ENCODE measurements around the gene FGD2.

The FGD2 gene

GRCh38 chr6:37048851-37049757 lies 43.6 kb downstream of the FGD2 start:
- TF ChIP-seq CTCF (IDR thresholded peaks at IDR 0.05; ENCODE audit: borderline replicate concordance, control extremely low read depth, extremely low read depth, insufficient read depth, missing control alignments): no peak
- in situ Hi-C loops (cut with MboI; ENCODE audit: low sequenced_read_pairs, unreplicated experiment): no loop called here
- DNase-seq (ENCODE audit: low spot score): peak; percentile 76

GRCh38 chr6:37049758-37050044 lies 44.2 kb downstream of the FGD2 start:
- in situ Hi-C loops (cut with MboI; ENCODE audit: low sequenced_read_pairs, unreplicated experiment): loop anchor here (5.0 kb wide), 1 partner anchor 123 kb away; the partner anchor contains the start of gene PIM1
- TF ChIP-seq CTCF (IDR thresholded peaks at IDR 0.05; ENCODE audit: borderline replicate concordance, control extremely low read depth, extremely low read depth, insufficient read depth, missing control alignments): no peak
- DNase-seq (ENCODE audit: low spot score): no peak

GRCh38 chr6:37050045-37050853 lies 44.8 kb downstream of the FGD2 start:
- peak; percentile 83 for DNase-seq (ENCODE audit: low spot score)
- no peak for TF ChIP-seq CTCF (IDR thresholded peaks at IDR 0.05; ENCODE audit: borderline replicate concordance, control extremely low read depth, extremely low read depth, insufficient read depth, missing control alignments)
- in situ Hi-C loops (cut with MboI; ENCODE audit: low sequenced_read_pairs, unreplicated experiment): loop anchor here (5.0 kb wide), 1 partner anchor 122 kb away; the partner anchor contains the start of gene PIM1

GRCh38 chr6:37050854-37051137 lies 45.3 kb downstream of the FGD2 start:
- TF ChIP-seq CTCF (IDR thresholded peaks at IDR 0.05; ENCODE audit: borderline replicate concordance, control extremely low read depth, extremely low read depth, insufficient read depth, missing control alignments): no peak
- no peak for DNase-seq (ENCODE audit: low spot score)
- in situ Hi-C loops (cut with MboI; ENCODE audit: low sequenced_read_pairs, unreplicated experiment): loop anchor here (5.0 kb wide), 1 partner anchor 122 kb away; the partner anchor contains the start of gene PIM1

- TF ChIP-seq CTCF (IDR thresholded peaks at IDR 0.05; ENCODE audit: borderline replicate concordance, control extremely low read depth, extremely low read depth, insufficient read depth, missing control alignments): peak; percentile 88
- DNase-seq (ENCODE audit: low spot score): peak; percentile 89
- in situ Hi-C loops (cut with MboI; ENCODE audit: low sequenced_read_pairs, unreplicated experiment): loop anchor here (5.0 kb wide), 1 partner anchor 121 kb away; the partner anchor contains the start of gene PIM1
These were observed 45.9 kb downstream of the FGD2 start for GRCh38 chr6:37051138-37052026.
